IPS-18a (cell line): Measurements from ENCODE around the gene APLN.

Experiments used
- H3K27ac ChIP-seq: one replicate; pipeline ENCODE4 v1.5.1; 2013; ENCODE audit warnings: low read length
- H3K27me3 ChIP-seq: one replicate; pipeline ENCODE4 v1.6.1; 2013; ENCODE audit warnings: mild to moderate bottlenecking, low read length; ENCODE audit not compliant: control insufficient read depth, insufficient read depth
- H3K36me3 ChIP-seq: one replicate; pipeline ENCODE4 v1.6.1; 2013; ENCODE audit warnings: low read depth, low read length; ENCODE audit not compliant: control insufficient read depth
- H3K4me1 ChIP-seq: one replicate; pipeline ENCODE4 v1.6.1; 2013; ENCODE audit warnings: low read depth, low read length; ENCODE audit not compliant: control insufficient read depth
- H3K4me3 ChIP-seq: one replicate; pipeline ENCODE4 v1.5.1; 2013; ENCODE audit warnings: low read length
- H3K9ac ChIP-seq: one replicate; pipeline ENCODE4 v1.6.1; 2013; ENCODE audit warnings: mild to moderate bottlenecking, low read length, moderate library complexity
- H3K9me3 ChIP-seq: one replicate; pipeline ENCODE4 v1.6.1; 2013; ENCODE audit warnings: low read depth, low read length; ENCODE audit not compliant: control insufficient read depth

Gene APLN

GRCh38 chrX:129690435-129690834 lies 35.7 kb upstream of the APLN start:
- H3K27me3 ChIP-seq = no peaks in the 10 kb centered on the region
- H3K27ac ChIP-seq = no peak overlapping the region
- peaks cover 7% of the 10 kb centered on the region for H3K9me3 ChIP-seq

DNA sequence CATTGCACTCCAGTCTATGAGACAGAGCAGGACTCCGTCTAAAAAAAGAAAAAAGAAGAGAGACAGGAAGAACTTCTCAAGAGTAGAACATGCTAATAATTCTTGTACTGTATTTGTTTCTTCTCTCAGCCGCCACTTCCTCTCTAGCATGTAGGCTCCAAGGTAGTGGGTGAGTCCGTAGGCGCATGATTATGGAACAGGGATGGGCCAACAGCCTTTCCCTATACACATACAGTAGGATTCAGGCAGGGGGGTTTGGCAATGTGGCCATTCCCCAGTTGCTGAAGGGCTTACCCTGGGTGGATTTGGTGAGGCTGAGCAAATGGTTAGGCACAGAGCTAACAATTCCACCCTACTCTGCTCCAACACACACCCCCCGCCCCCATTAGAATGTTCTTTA lies 35.0 kb upstream of the APLN start:
- Histone ChIP-seq H3K27ac (no peak overlapping the region), H3K4me3 (no peak overlapping the region), H3K4me1 (no peaks in the 10 kb centered on the region), H3K27me3 (no peaks in the 10 kb centered on the region), H3K9me3 (peaks cover 7% of the 10 kb centered on the region), H3K36me3 (no peaks in the 10 kb centered on the region), H3K9ac (no peak overlapping the region)

More at GRCh38 chrX:129690435-129690834, 35.7 kb upstream of the APLN start:
- Histone ChIP-seq H3K36me3 (no peaks in the 10 kb centered on the region), H3K9ac (no peak overlapping the region), H3K4me3 (no peak overlapping the region), H3K4me1 (no peaks in the 10 kb centered on the region)

DNA sequence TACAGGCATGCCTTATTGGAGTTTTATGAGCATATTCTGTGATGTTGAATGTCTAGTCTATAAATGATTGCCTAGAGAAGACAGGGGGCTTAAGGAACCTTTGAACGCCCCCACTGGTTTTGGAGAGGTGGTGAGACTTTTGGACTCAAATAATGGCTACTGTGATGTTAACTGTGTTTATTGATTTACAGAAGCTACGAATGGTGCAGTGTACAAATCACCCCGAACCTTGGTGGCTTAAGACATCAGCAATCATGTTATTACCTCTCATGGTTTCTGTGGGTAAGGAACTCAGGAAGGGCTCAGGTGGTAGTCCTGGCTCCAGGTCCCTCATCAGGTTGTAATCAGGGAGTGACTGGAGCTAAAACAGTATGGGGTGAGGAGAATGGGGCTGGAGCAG lies 33.3 kb upstream of the APLN start:
- no peaks in the 10 kb centered on the region for H3K4me1 ChIP-seq
- H3K9me3 ChIP-seq = peaks cover 4% of the 10 kb centered on the region
- H3K4me3 ChIP-seq = no peak overlapping the region
- no peaks in the 10 kb centered on the region for H3K27me3 ChIP-seq
- no peaks in the 10 kb centered on the region for H3K36me3 ChIP-seq
- H3K9ac ChIP-seq = no peak overlapping the region
- no peak overlapping the region for H3K27ac ChIP-seq

DNA sequence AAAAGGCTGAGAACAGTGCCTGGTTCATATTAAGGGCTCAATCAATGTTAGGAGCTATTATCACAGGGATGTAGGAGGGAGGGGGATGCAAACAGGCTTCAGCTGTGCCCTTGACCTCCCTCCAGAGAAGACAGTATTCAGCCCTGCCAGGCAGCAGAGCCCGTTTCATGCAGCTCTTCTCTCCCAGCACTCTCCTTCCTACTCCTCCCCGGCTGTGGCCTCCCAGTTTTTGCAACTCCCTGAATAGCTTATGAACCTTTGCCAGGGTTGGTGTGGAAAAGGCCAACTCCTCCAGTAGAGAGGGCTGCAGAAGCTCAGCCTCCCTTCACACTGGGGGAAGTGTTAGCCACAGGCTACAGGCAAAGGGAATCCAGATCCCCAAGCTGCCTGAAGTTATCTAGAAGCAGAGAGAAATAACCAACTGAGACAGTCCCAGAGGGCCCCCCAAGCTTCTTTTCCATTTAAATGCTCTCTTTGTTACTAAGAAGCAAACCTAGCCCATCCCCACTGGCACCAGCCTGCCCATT lies 31.7 kb upstream of the APLN start:
- Histone ChIP-seq H3K27ac (no peak overlapping the region), H3K9me3 (peaks cover 4% of the 10 kb centered on the region), H3K36me3 (no peaks in the 10 kb centered on the region), H3K4me1 (no peaks in the 10 kb centered on the region), H3K9ac (no peak overlapping the region), H3K27me3 (no peaks in the 10 kb centered on the region), H3K4me3 (no peak overlapping the region)

GRCh38 chrX:129682979-129683378 lies 28.2 kb upstream of the APLN start:
- Histone ChIP-seq H3K4me1 (no peaks in the 10 kb centered on the region), H3K27me3 (no peaks in the 10 kb centered on the region)

DNA sequence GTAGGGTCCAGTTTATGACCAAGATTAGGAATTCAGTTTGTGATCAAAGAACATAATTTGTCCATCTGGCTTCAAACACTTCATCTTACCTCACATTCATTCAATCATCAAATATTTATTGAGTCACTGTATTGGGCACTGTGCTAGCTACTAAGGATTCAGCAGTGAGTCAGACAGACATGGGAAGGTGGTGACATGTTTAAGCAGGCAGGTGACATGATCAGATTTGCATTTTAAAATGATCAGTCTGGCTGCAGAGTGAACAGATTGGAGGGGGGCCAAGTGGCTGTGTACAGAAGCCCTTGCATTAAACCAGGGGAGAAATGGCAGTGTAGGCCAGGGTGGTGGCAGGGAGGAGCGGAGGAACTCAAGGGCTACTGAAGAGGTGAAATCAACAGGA lies 25.1 kb upstream of the APLN start:
- no peaks in the 10 kb centered on the region for H3K27me3 ChIP-seq
- no peaks in the 10 kb centered on the region for H3K4me1 ChIP-seq
- no peak overlapping the region for H3K27ac ChIP-seq
- H3K9me3 ChIP-seq = no peaks in the 10 kb centered on the region
- H3K36me3 ChIP-seq = no peaks in the 10 kb centered on the region
- no peak overlapping the region for H3K4me3 ChIP-seq
- no peak overlapping the region for H3K9ac ChIP-seq

More at GRCh38 chrX:129682979-129683378, 28.2 kb upstream of the APLN start:
- Histone ChIP-seq H3K9ac (no peak overlapping the region), H3K27ac (no peak overlapping the region), H3K9me3 (no peaks in the 10 kb centered on the region), H3K36me3 (no peaks in the 10 kb centered on the region), H3K4me3 (no peak overlapping the region)

DNA sequence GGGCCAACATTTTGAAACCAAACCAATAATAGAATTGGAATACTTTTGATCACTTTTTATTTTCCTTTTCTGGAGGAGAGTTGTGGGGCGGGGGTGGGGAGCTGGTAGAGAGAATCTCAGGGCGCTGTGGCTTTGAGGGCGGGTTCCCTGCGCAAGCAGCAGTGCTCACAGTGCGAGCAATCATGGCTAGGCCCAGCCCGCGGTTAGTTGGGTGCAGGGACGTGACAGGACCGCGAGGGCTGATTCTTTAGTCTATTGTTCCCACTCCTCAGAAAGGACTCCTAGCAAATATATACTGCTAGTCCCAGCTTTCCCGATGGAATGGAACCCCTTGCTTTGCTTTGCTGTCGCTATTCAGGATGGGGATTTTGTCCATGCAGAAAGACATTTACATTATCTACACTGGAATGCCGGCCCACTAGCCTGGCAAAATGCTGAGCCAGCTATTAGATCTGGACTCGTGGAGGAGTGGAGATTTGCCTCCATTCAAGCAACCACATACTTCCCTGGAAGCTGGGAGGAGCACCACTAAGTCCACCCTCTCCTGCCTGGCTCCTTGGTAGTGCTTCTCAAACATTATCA lies 23.9 kb upstream of the APLN start:
- no peak overlapping the region for H3K4me3 ChIP-seq
- no peak overlapping the region for H3K27ac ChIP-seq
- H3K36me3 ChIP-seq = no peaks in the 10 kb centered on the region
- peaks cover 5% of the 10 kb centered on the region for H3K9me3 ChIP-seq
- H3K4me1 ChIP-seq = no peaks in the 10 kb centered on the region
- H3K9ac ChIP-seq = no peak overlapping the region
- H3K27me3 ChIP-seq = no peaks in the 10 kb centered on the region

- H3K9me3 ChIP-seq = peaks cover 4% of the 10 kb centered on the region
- H3K27me3 ChIP-seq = no peaks in the 10 kb centered on the region
- H3K4me3 ChIP-seq = no peak overlapping the region
- peaks cover 13% of the 10 kb centered on the region for H3K4me1 ChIP-seq
- no peak overlapping the region for H3K9ac ChIP-seq
- H3K27ac ChIP-seq = no peak overlapping the region
- no peaks in the 10 kb centered on the region for H3K36me3 ChIP-seq
These were observed 12.7 kb upstream of the APLN start for GRCh38 chrX:129667412-129667811.

- peaks cover 4% of the 10 kb centered on the region for H3K9me3 ChIP-seq
These were observed 11.3 kb upstream of the APLN start for GRCh38 chrX:129665916-129666644.

DNA sequence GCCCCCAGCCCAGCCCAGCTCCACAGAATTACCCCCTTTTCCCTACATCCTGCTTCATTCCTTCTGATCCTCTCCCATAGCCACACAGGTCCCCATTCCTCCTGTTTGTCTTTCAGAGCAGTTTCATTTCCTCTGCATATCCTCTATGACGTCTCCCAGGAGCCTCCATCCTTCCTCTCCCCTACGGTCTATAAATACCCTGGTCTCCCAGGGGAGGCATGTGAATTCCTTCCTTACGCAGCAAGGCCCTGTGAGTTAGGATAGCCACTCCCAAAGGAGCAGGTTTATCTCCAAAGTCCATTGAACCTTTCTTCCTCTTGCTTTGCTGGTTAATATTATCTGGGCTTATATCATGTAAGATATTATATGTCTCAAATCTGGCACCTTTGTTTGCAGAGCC lies 8.4 kb upstream of the APLN start:
- H3K9me3 ChIP-seq = peaks cover 8% of the 10 kb centered on the region
- peaks cover 13% of the 10 kb centered on the region for H3K4me1 ChIP-seq
- no peak overlapping the region for H3K4me3 ChIP-seq
- H3K27ac ChIP-seq = no peak overlapping the region
- no peaks in the 10 kb centered on the region for H3K36me3 ChIP-seq
- H3K9ac ChIP-seq = no peak overlapping the region
- H3K27me3 ChIP-seq = no peaks in the 10 kb centered on the region

More at GRCh38 chrX:129665916-129666644, 11.3 kb upstream of the APLN start:
- H3K4me1 ChIP-seq = peaks cover 13% of the 10 kb centered on the region
- no peaks in the 10 kb centered on the region for H3K36me3 ChIP-seq
- H3K9ac ChIP-seq = no peak overlapping the region
- no peak overlapping the region for H3K27ac ChIP-seq
- no peaks in the 10 kb centered on the region for H3K27me3 ChIP-seq
- no peak overlapping the region for H3K4me3 ChIP-seq

- no peaks in the 10 kb centered on the region for H3K36me3 ChIP-seq
- H3K27me3 ChIP-seq = peaks cover under 1% of the 10 kb centered on the region
- peaks cover 8% of the 10 kb centered on the region for H3K9me3 ChIP-seq
- H3K9ac ChIP-seq = no peak overlapping the region
- H3K4me1 ChIP-seq = peaks cover 10% of the 10 kb centered on the region
- no peak overlapping the region for H3K4me3 ChIP-seq
- no peak overlapping the region for H3K27ac ChIP-seq
These were observed 6.6 kb upstream of the APLN start for GRCh38 chrX:129661369-129661768.

DNA sequence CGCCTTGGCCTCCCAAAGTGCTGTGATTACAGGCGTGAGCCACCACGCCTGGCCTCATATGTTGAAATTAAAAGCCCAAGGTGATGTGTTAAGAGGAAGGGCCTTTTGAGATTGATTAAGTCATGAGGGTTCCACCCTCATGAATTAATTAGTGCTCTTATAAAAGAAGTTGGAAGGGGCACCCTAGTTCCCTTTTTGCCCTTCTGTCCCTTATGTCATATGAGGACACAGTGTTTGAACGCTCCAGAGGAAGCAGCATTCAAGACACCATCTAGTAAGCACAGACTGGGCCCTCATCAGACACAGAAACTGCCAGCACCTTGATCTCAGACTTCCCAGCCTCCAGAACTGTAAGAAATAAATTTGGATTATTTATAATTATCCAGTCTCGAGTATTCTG lies 5.1 kb upstream of the APLN start:
- no peak overlapping the region for H3K27ac ChIP-seq

More for the DNA sequence above, 5.1 kb upstream of the APLN start:
- peaks cover 7% of the 10 kb centered on the region for H3K4me1 ChIP-seq
- no peak overlapping the region for H3K9ac ChIP-seq
- H3K9me3 ChIP-seq = peaks cover 7% of the 10 kb centered on the region
- no peak overlapping the region for H3K4me3 ChIP-seq
- H3K27me3 ChIP-seq = peaks cover 14% of the 10 kb centered on the region
- H3K36me3 ChIP-seq = no peaks in the 10 kb centered on the region
